A549 (cell line): ENCODE data around the gene FGFR4. TPM values are rescaled to one million over a fixed set of nuclear protein-coding genes. Genes with fewer than 3 reads are reported as not detected.

Experiments used
- ATAC-seq, 2 experiments: fragments of 200-7000 bp in 1 of 2; fragments of >200 bp in 1 of 2; cut with Nextera tagmentation in 1 of 2; cut with Tn5 transposase in 1 of 2; 3 replicates each; pipeline versions ENCODE4 v1.8.0 to v1.9.1; 2018 to 2020; ENCODE audit warnings: mild to moderate bottlenecking in 1 of 2, moderate library complexity in 1 of 2
- CTCF ChIA-PET: fragments of 300-600 bp; sonication (Branson Sonifier 250); formaldehyde crosslinking; extraction: SDS; loops from one replicate; lab custom pipeline; 2021; ENCODE audit warnings: antibody characterized with exemption, inconsistent platforms; lab: Yijun Ruan, JAX
- POLR2A ChIA-PET: fragments of 350-600 bp; formaldehyde crosslinking; extraction: SDS; loops from one replicate; lab custom pipeline; 2021; ENCODE audit warnings: antibody characterized with exemption, inconsistent platforms; lab: Yijun Ruan, JAX
- DNase-seq, 2 experiments: peaks; one replicate each; pipeline versions ENCODE4 v3.0.0 to v3.0.0-alpha.2; 2011 to 2016; ENCODE audit warnings: low read depth in 1 of 2, low spot score in 1 of 2
- FAIRE-seq: peaks from 2 replicates; lab custom pipeline; 2011; peaks lifted over from hg19 to GRCh38; lab: Jason Lieb, UNC
- H3K27ac ChIP-seq, 2 experiments: fragments of >200 bp; sonication (Bioruptor Twin); formaldehyde crosslinking; 3 replicates each; pipeline ENCODE4 v1.5.1; 2016 to 2017
- H3K4me1 ChIP-seq: fragments of >200 bp; sonication (Bioruptor Twin); formaldehyde crosslinking; 3 replicates; pipeline ENCODE4 v1.6.1; 2016
- H3K4me2 ChIP-seq: fragments of >200 bp; sonication (Bioruptor Twin); formaldehyde crosslinking; 3 replicates; pipeline ENCODE4 v1.6.1; 2016
- H3K4me3 ChIP-seq: fragments of >200 bp; sonication (Bioruptor Twin); formaldehyde crosslinking; 3 replicates; pipeline ENCODE4 v1.5.1; 2016
- H3K9me3 ChIP-seq: fragments of >200 bp; sonication (Bioruptor Twin); formaldehyde crosslinking; 3 replicates; pipeline ENCODE4 v1.6.1; 2016
- ATOH8 ChIP-seq: fragments of 250-450 bp; sonication (Bioruptor Pico); IDR thresholded peaks from 2 replicates; pipeline ENCODE4 v1.5.0; 2020; ENCODE audit warnings: low read depth, mild to moderate bottlenecking, moderate library complexity
- CBX8 ChIP-seq: fragments of 200-600 bp; sonication (generic); IDR thresholded peaks from 2 replicates; pipeline ENCODE4 v1.6.1; 2016
- CTCF ChIP-seq: fragments of >200 bp; sonication (Bioruptor Twin); formaldehyde crosslinking; IDR thresholded peaks from 3 replicates; pipeline ENCODE4 v1.5.1; 2016
- ELK1 ChIP-seq: fragments of 150-350 bp; IDR thresholded peaks from 2 replicates; pipeline ENCODE4 v1.6.1; 2014; ENCODE audit warnings: low read depth, mild to moderate bottlenecking, low read length
- FOSB ChIP-seq: fragments of 250-450 bp; sonication (Bioruptor Pico); IDR thresholded peaks from 2 replicates; pipeline ENCODE4 v1.5.0; 2020; ENCODE audit warnings: mild to moderate bottlenecking, moderate library complexity
- FOSL2 ChIP-seq, 2 experiments: fragments of 450-650 bp in 1 of 2; fragments of >200 bp in 1 of 2; sonication (Bioruptor Twin) in 1 of 2; formaldehyde crosslinking; IDR thresholded peaks; 2 replicates each; pipeline versions ENCODE4 v1.5.0 to v1.6.1; 2016 to 2020; ENCODE audit warnings: mild to moderate bottlenecking in 1 of 2, moderate library complexity in 1 of 2
- FOXS1 ChIP-seq: fragments of 250-450 bp; sonication (Bioruptor Pico); IDR thresholded peaks from 2 replicates; pipeline ENCODE4 v1.5.0; 2020; ENCODE audit warnings: mild to moderate bottlenecking, moderate library complexity
- GATA3 ChIP-seq: IDR thresholded peaks from 2 replicates; pipeline ENCODE4 v1.6.1; 2012; ENCODE audit warnings: borderline replicate concordance
- HEYL ChIP-seq: fragments of 250-450 bp; sonication (Bioruptor Pico); IDR thresholded peaks from 2 replicates; pipeline ENCODE4 v1.8.0; 2021; ENCODE audit warnings: mild to moderate bottlenecking, moderate library complexity
- HOXB13 ChIP-seq: fragments of 250-450 bp; sonication (Bioruptor Pico); IDR thresholded peaks from 2 replicates; pipeline ENCODE4 v1.5.0; 2020; ENCODE audit warnings: low read depth, mild to moderate bottlenecking, moderate library complexity
- JUN ChIP-seq, 2 experiments: fragments of >200 bp; sonication (Bioruptor Twin); formaldehyde crosslinking; IDR thresholded peaks; 2 replicates in 1 of 2; 3 replicates in 1 of 2; pipeline ENCODE4 v1.6.1; 2016 to 2017
- JUNB ChIP-seq: fragments of >200 bp; sonication (Bioruptor Twin); formaldehyde crosslinking; IDR thresholded peaks from 2 replicates; pipeline ENCODE4 v1.6.1; 2016
- KDM1A ChIP-seq: fragments of 200-600 bp; sonication (generic); IDR thresholded peaks from 2 replicates; pipeline ENCODE4 v1.6.1; 2016; ENCODE audit warnings: low read depth, mild to moderate bottlenecking
- KDM5A ChIP-seq: fragments of 200-600 bp; sonication (generic); IDR thresholded peaks from 2 replicates; pipeline ENCODE4 v1.6.1; 2016; ENCODE audit warnings: antibody characterized with exemption, mild to moderate bottlenecking
- MAX ChIP-seq: IDR thresholded peaks from 2 replicates; pipeline ENCODE4 v1.6.1; 2012
- RNF2 ChIP-seq: fragments of 200-600 bp; sonication (generic); IDR thresholded peaks from 2 replicates; pipeline ENCODE4 v1.6.1; 2016; ENCODE audit warnings: low read depth, mild to moderate bottlenecking, antibody characterized with exemption, moderate library complexity, borderline replicate concordance
- TFCP2L1 ChIP-seq: fragments of 250-450 bp; sonication (Bioruptor Pico); IDR thresholded peaks from 2 replicates; pipeline ENCODE4 v1.5.0; 2021; ENCODE audit warnings: mild to moderate bottlenecking
- TP53 ChIP-seq: fragments of 250-450 bp; sonication (Bioruptor Pico); IDR thresholded peaks from 2 replicates; pipeline ENCODE4 v1.5.0; 2021; ENCODE audit warnings: mild to moderate bottlenecking, moderate library complexity
- ZC3H11A ChIP-seq: fragments of 450-650 bp; IDR thresholded peaks from 2 replicates; pipeline ENCODE4 v1.6.1; 2014; ENCODE audit warnings: antibody characterized with exemption, mild to moderate bottlenecking
- ZSCAN20 ChIP-seq: fragments of 250-450 bp; sonication (Bioruptor Pico); IDR thresholded peaks from 2 replicates; pipeline ENCODE4 v1.8.0; 2022; ENCODE audit warnings: mild to moderate bottlenecking, moderate library complexity
- whole genome bisulfite sequencing: methylation state at CpG from one replicate; pipeline ENCODE4 v1.1.6; 2017; ENCODE audit errors: missing lambda C conversion rate; 5-methylcytosine and 5-hydroxymethylcytosine counted together
- polyA plus RNA-seq, 4 experiments: library from polyadenylated mRNA; depleted of rRNA in 3 of 4; stranded (reverse); fragments of >200 nt; fragmentation: RNase III in 1 of 4; extraction: RNeasy Plus Mini Kit Qiagen cat#74134 plus additional on column Dnase treatment in 1 of 4; gene quantifications; 2 replicates in 3 of 4; 3 replicates in 1 of 4; pipeline ENCODE4 v1.2.3, GENCODE V29; 2011 to 2017
- TF ChIP-seq, protein P1 (sequence below): fragments of >200 bp; sonication (Bioruptor Twin); formaldehyde crosslinking; IDR thresholded peaks from 2 replicates; pipeline ENCODE4 v1.6.1; 2016
- TF ChIP-seq, protein P2 (sequence below): fragments of 250-450 bp; sonication (Bioruptor Pico); IDR thresholded peaks from 2 replicates; pipeline ENCODE4 v1.5.0; 2021; ENCODE audit warnings: mild to moderate bottlenecking, moderate library complexity, borderline replicate concordance
- TF ChIP-seq, protein P3 (sequence below): IDR thresholded peaks from 2 replicates; pipeline ENCODE4 v1.6.1; 2012
- TF ChIP-seq, protein P4 (sequence below): fragments of 450-650 bp; IDR thresholded peaks from 2 replicates; pipeline ENCODE4 v1.6.1; 2014; ENCODE audit warnings: antibody characterized with exemption

FGFR4 gene
- polyA plus RNA-seq, 2 of the 4 experiments (the other 2 are of a cell fraction) = 31.8 to 45.2 TPM

DNA sequence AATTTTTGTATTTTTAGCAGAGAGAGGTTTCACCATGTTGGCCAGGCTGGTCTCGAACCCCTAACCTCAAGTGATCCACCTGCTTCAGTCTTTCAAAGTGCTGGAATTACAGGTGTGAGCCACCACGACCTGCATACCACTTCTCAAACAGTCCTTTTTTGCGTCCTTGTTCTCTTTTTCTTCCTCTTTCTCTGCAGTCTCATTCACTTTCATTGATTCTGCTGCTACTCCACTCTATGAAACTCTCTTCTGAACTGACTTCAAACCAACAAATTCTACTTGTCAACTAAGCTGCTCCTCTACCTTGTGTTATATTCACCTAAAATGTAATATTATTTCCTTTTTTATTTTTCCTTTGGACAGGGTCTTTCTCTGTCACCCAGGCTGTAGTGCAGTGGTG is 54.8 kb downstream of the FGFR4 start:
- Histone ChIP-seq H3K9me3 (no peaks in the 10 kb centered on the region), H3K4me3 (no peak overlapping the region), H3K27ac (no peak overlapping the region), H3K4me2 (no peak overlapping the region), H3K4me1 (peaks cover 17% of the 10 kb centered on the region)
- FAIRE-seq (no peak), DNase-seq (no peak), ATAC-seq (no peak)
- POLR2A ChIA-PET = no interaction called here
- no peak for TF ChIP-seq ELK1
- TF ChIP-seq, protein P1, sequence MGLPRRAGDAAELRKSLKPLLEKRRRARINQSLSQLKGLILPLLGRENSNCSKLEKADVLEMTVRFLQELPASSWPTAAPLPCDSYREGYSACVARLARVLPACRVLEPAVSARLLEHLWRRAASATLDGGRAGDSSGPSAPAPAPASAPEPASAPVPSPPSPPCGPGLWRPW = no peak
- TF ChIP-seq MAX = no peak
- TF ChIP-seq RNF2 = no peak
- no peak for TF ChIP-seq CBX8
- TF ChIP-seq HOXB13 (CRISPR knock-in tag) = no peak
- no peak for TF ChIP-seq JUNB
- no peak for TF ChIP-seq FOSB (CRISPR knock-in tag)
- TF ChIP-seq, protein P2, sequence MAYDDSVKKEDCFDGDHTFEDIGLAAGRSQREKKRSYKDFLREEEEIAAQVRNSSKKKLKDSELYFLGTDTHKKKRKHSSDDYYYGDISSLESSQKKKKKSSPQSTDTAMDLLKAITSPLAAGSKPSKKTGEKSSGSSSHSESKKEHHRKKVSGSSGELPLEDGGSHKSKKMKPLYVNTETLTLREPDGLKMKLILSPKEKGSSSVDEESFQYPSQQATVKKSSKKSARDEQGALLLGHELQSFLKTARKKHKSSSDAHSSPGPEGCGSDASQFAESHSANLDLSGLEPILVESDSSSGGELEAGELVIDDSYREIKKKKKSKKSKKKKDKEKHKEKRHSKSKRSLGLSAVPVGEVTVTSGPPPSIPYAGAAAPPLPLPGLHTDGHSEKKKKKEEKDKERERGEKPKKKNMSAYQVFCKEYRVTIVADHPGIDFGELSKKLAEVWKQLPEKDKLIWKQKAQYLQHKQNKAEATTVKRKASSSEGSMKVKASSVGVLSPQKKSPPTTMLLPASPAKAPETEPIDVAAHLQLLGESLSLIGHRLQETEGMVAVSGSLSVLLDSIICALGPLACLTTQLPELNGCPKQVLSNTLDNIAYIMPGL (CRISPR knock-in tag) = no peak
- TF ChIP-seq KDM5A = no peak
- TF ChIP-seq, protein P3, sequence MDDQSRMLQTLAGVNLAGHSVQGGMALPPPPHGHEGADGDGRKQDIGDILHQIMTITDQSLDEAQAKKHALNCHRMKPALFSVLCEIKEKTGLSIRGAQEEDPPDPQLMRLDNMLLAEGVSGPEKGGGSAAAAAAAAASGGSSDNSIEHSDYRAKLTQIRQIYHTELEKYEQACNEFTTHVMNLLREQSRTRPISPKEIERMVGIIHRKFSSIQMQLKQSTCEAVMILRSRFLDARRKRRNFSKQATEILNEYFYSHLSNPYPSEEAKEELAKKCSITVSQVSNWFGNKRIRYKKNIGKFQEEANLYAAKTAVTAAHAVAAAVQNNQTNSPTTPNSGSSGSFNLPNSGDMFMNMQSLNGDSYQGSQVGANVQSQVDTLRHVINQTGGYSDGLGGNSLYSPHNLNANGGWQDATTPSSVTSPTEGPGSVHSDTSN = no peak
- no peak for TF ChIP-seq TFCP2L1
- TF ChIP-seq, all 56 proteins: peak for 0
- CTCF ChIA-PET = interaction anchor here (0.6 to 1.8 kb wide), 3 partner anchors 24 to 70 kb away, joined by 3 to 8 read pairs (median 3); no protein-coding TSS in a partner anchor
- 87% methylated on average over 3 of the region's 3 CpGs for WGBS

GRCh38 chr5:177142098-177142611 is 55.4 kb downstream of the FGFR4 start:
- ChIA-PET POLR2A (no interaction called here), CTCF (interaction anchor here (1.6 kb wide), 1 partner anchor 28 kb away, joined by 3 read pairs; no protein-coding TSS in a partner anchor)
- DNase-seq = no peak
- Histone ChIP-seq H3K4me3 (no peak overlapping the region), H3K4me1 (peaks cover 15% of the 10 kb centered on the region; the same call in 2 of the 3 replicates), H3K27ac (no peak overlapping the region), H3K9me3 (no peaks in the 10 kb centered on the region), H3K4me2 (no peak overlapping the region)
- ATAC-seq = peak in 1 of 2 experiments; percentile 27; a peak in 1 of 6 replicates
- no peak for FAIRE-seq
- 90% methylated on average over 2 of the region's 2 CpGs for WGBS
- TF ChIP-seq, protein P2 (CRISPR knock-in tag) = no peak
- TF ChIP-seq GATA3 (no peak), ZC3H11A (no peak), CTCF (no peak), ELK1 (no peak), FOXS1 (CRISPR knock-in tag) (no peak), FOSL2 (IDR thresholded peaks at IDR 0.05) (no peak), FOSL2 (CRISPR knock-in tag; IDR thresholded peaks at IDR 0.05) (no peak), JUN (IDR thresholded peaks at IDR 0.05) (no peak), ZSCAN20 (no peak), KDM5A (no peak), ATOH8 (CRISPR knock-in tag) (no peak), HEYL (CRISPR knock-in tag) (no peak), TP53 (CRISPR knock-in tag) (no peak), KDM1A (no peak)
- TF ChIP-seq, protein P1 = no peak
- TF ChIP-seq, protein P4, sequence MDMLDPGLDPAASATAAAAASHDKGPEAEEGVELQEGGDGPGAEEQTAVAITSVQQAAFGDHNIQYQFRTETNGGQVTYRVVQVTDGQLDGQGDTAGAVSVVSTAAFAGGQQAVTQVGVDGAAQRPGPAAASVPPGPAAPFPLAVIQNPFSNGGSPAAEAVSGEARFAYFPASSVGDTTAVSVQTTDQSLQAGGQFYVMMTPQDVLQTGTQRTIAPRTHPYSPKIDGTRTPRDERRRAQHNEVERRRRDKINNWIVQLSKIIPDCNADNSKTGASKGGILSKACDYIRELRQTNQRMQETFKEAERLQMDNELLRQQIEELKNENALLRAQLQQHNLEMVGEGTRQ = no peak
